Tibial nerve (tissue), 4 donors: ENCODE results near the gene GAA. TPM values are rescaled to one million over a fixed set of nuclear protein-coding genes. Genes with fewer than 3 reads are reported as not detected.
A peak's percentile ranks its signal among the peaks of the same experiment; 100 is the strongest.

Source experiments
- DNase-seq, 2 donors: peaks; one replicate each; pipeline ENCODE4 v3.0.0-alpha.2; 2019; ENCODE audit warnings: low spot score in 2 of 2
- H3K27ac ChIP-seq, 4 donors: fragments of 200-600 bp; sonication (generic) in 3 of 4; one replicate each; pipeline ENCODE4 v1.5.1; 2017 to 2019; ENCODE audit warnings: mild to moderate bottlenecking in 1 of 4
- H3K27me3 ChIP-seq, 2 donors: fragments of 200-600 bp; sonication (generic) in 1 of 2; one replicate each; pipeline versions ENCODE4 v1.5.1 to v1.6.0; 2017 to 2019
- H3K36me3 ChIP-seq, 3 donors: fragments of 200-600 bp; sonication (generic); one replicate each; pipeline ENCODE4 v1.5.1; 2018 to 2019
- H3K4me1 ChIP-seq, 4 donors: fragments of 200-600 bp; sonication (generic) in 3 of 4; one replicate each; pipeline ENCODE4 v1.5.1; 2017 to 2019
- H3K4me3 ChIP-seq, 4 donors: fragments of 200-600 bp; sonication (generic) in 3 of 4; one replicate each; pipeline ENCODE4 v1.5.1; 2017 to 2019; ENCODE audit warnings: mild to moderate bottlenecking in 1 of 4, moderate library complexity in 1 of 4
- H3K9me3 ChIP-seq, 4 donors: fragments of 200-600 bp; sonication (generic) in 3 of 4; one replicate each; pipeline ENCODE4 v1.5.1; 2017 to 2019
- EP300 ChIP-seq, 2 donors: sonication (generic); formaldehyde crosslinking; IDR thresholded peaks; one replicate each; pipeline ENCODE4 v1.6.1; 2017; ENCODE audit warnings: antibody characterized with exemption in 2 of 2, mild to moderate bottlenecking in 1 of 2
- POLR2A ChIP-seq, 2 donors: fragments of 450-650 bp; IDR thresholded peaks; one replicate each; pipeline ENCODE4 v1.6.1; 2017; ENCODE audit warnings: antibody characterized with exemption in 2 of 2, mild to moderate bottlenecking in 2 of 2, moderate library complexity in 2 of 2
- WGBS, 2 donors: methylation state at CpG; one replicate each; pipeline ENCODE4 v1.1.5; 2018; 5-methylcytosine and 5-hydroxymethylcytosine counted together
- small RNA-seq: library from RNA; depleted of rRNA; stranded (forward); fragments of <200 nt; gene quantifications from one replicate; pipeline ENCODE3, GENCODE V24; 2016
- total RNA-seq, 4 donors: library from RNA; depleted of rRNA; stranded (reverse); fragments of >200 nt; gene quantifications; one replicate each; pipeline ENCODE4 v1.1.0, GENCODE V29; 2016
- TF ChIP-seq, protein P1 (sequence below), 5 experiments: fragments of 200-600 bp in 3 of 5; fragments of 450-650 bp in 2 of 5; sonication (generic) in 3 of 5; IDR thresholded peaks; one replicate each; pipeline ENCODE4 v1.5.1; 2016 to 2019; ENCODE audit warnings: antibody characterized with exemption in 5 of 5, mild to moderate bottlenecking in 3 of 5, moderate library complexity in 2 of 5

GAA gene
- total RNA-seq, 4 donors from 2014 or later, result 52.7 to 81.9 (median 67.8) TPM

DNA sequence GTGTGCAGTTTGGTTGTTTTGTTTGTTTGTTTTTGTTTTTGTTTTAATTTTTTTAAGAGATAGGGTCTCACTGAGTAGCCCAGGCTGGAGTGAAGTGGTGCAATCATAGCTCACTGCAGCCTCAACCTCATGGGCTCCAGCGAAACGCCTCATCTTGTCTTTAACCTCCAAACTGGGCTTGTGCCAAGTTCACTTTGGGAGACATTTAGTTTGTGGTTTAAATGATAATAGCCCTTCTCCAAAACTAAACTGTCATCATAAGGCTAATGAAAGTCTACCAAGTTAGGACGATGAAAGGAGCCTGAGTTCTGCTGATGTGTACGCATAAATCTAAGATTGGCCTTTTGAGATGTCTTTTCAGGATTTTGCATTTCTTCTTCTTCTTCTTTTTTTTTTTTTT, 62.0 kb downstream of the GAA start:
- H3K4me1 ChIP-seq, result no peaks in the 10 kb centered on the region
- H3K27ac ChIP-seq, result no peak overlapping the region
- H3K27me3 ChIP-seq, result no peaks in the 10 kb centered on the region
- no peak for DNase-seq
- H3K9me3 ChIP-seq, result no peaks in the 10 kb centered on the region
- H3K4me3 ChIP-seq, result no peak overlapping the region
- no peak for TF ChIP-seq EP300 (IDR thresholded peaks at IDR 0.05)
- TF ChIP-seq, protein P1, sequence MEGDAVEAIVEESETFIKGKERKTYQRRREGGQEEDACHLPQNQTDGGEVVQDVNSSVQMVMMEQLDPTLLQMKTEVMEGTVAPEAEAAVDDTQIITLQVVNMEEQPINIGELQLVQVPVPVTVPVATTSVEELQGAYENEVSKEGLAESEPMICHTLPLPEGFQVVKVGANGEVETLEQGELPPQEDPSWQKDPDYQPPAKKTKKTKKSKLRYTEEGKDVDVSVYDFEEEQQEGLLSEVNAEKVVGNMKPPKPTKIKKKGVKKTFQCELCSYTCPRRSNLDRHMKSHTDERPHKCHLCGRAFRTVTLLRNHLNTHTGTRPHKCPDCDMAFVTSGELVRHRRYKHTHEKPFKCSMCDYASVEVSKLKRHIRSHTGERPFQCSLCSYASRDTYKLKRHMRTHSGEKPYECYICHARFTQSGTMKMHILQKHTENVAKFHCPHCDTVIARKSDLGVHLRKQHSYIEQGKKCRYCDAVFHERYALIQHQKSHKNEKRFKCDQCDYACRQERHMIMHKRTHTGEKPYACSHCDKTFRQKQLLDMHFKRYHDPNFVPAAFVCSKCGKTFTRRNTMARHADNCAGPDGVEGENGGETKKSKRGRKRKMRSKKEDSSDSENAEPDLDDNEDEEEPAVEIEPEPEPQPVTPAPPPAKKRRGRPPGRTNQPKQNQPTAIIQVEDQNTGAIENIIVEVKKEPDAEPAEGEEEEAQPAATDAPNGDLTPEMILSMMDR (IDR thresholded peaks at IDR 0.05), result no peak
- H3K36me3 ChIP-seq, result no peaks in the 10 kb centered on the region
- WGBS, 2 donors, result 77 to 85% methylated on average over 4 of the region's 4 CpGs

DNA sequence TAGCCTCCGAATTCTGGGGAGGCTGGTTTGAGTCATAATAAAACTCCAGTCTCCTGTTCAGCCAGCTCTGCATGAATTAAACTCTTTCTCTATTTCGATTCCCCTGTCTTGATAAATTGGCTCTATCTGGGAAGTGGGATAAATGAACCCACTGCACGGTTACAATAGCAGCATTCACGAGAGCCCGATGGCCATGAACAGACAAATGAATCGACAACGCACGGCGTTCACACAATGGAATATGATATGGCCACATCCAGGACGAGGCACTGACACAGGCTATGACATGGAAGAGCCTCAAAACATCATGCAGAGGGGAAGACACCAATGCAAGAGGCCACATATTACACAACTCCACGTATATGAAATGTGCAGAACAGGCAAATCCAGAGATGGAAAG, 62.8 kb downstream of the GAA start:
- H3K36me3 ChIP-seq, result no peaks in the 10 kb centered on the region
- no peak overlapping the region for H3K4me3 ChIP-seq
- no peaks in the 10 kb centered on the region for H3K4me1 ChIP-seq
- H3K27ac ChIP-seq, result no peak overlapping the region
- 50 to 70% methylated on average over 11 of the region's 11 CpGs for WGBS, 2 donors
- H3K27me3 ChIP-seq, result no peaks in the 10 kb centered on the region
- DNase-seq, result no peak
- TF ChIP-seq, protein P1 (IDR thresholded peaks at IDR 0.05), result no peak
- no peak for TF ChIP-seq EP300 (IDR thresholded peaks at IDR 0.05)
- no peak for TF ChIP-seq POLR2A (IDR thresholded peaks at IDR 0.05)
- no peaks in the 10 kb centered on the region for H3K9me3 ChIP-seq

DNA sequence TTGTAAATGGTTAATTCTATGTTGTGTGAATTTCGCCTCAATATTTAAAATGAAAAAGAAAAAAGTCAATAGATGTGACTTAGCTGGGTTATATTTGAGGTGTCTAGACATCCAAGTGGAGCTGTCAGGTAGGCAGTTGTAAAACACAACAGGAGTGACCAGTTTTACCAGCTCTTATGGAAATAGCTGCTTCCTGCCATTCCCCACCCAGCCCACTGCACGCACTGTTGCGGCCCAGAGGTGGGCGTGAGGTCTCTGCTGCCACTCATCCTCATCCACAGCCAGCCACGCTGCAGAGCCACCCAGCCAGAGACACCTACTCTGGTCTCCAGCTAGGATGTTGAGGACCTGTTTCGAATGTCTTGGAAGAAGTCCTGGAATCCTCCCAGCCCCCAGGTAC, 65.1 kb downstream of the GAA start:
- Histone ChIP-seq H3K4me3 (no peak overlapping the region), H3K36me3 (no peaks in the 10 kb centered on the region), H3K27me3 (no peaks in the 10 kb centered on the region), H3K27ac (no peak overlapping the region), H3K4me1 (peaks cover 0 to 5% (median 0%) of the 10 kb centered on the region in 4 donors), H3K9me3 (no peaks in the 10 kb centered on the region)
- WGBS, 2 donors, result 85% methylated on average over 6 of the region's 6 CpGs
- DNase-seq, result no peak
- TF ChIP-seq, protein P1 (IDR thresholded peaks at IDR 0.05), result no peak
- TF ChIP-seq EP300 (IDR thresholded peaks at IDR 0.05), result no peak
- no peak for TF ChIP-seq POLR2A (IDR thresholded peaks at IDR 0.05)

DNA sequence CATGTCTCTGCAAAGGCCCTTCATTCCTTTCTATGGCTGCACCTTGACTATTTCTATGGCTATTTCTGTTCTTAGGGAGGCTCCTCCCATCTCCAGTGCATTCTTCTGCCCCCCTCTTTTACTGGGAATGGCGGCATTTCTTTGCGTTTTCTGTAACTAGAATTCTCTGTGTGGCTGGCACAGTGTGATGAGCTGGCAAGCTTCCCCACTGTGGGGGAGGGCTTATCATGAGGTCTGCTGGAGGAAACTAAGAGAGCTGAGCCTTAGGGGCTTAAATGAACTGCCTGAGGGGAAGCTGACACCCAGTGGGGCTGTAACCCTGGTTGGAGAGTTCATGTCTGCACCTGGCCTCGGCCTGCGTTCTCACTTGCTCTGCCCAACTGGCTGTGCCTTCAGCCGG, 67.0 kb downstream of the GAA start:
- no peak for TF ChIP-seq POLR2A (IDR thresholded peaks at IDR 0.05)
- TF ChIP-seq, protein P1 (IDR thresholded peaks at IDR 0.05), result no peak
- TF ChIP-seq EP300 (IDR thresholded peaks at IDR 0.05), result no peak
- 45 to 64% methylated on average over 5 of the region's 5 CpGs for WGBS, 2 donors
- Histone ChIP-seq H3K36me3 (no peaks in the 10 kb centered on the region), H3K4me3 (no peak overlapping the region), H3K9me3 (no peaks in the 10 kb centered on the region), H3K27me3 (no peaks in the 10 kb centered on the region), H3K4me1 (peaks cover 0 to 5% (median 0%) of the 10 kb centered on the region in 4 donors), H3K27ac (peak overlapping the region in 1 of 4 donors; percentile 20)
- DNase-seq, result no peak

DNA sequence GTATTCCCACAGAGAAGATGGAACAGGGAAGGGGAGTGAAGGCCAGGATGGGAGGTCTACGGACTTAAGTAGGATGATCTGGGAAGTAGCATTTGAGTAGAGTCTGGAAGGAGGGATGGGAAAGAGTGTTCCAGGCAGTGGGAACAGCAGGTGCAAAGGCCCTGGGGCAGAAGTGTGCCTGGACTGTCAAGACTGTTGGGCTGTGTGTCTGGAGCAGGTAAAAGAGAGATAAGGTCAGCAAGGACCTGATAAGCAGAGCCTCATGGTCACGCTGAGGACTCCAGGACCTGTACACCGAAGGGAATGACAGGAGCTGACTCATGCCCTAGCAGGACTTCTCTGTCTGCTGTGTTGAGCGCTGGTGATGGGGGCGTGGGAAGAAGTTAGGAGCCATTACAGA, 67.7 kb downstream of the GAA start:
- Histone ChIP-seq H3K27ac (no peak overlapping the region), H3K9me3 (no peaks in the 10 kb centered on the region), H3K4me1 (peaks cover 0 to 5% (median 0%) of the 10 kb centered on the region in 4 donors), H3K27me3 (no peaks in the 10 kb centered on the region), H3K4me3 (no peak overlapping the region), H3K36me3 (no peaks in the 10 kb centered on the region)
- no peak for TF ChIP-seq POLR2A (IDR thresholded peaks at IDR 0.05)
- no peak for TF ChIP-seq EP300 (IDR thresholded peaks at IDR 0.05)
- TF ChIP-seq, protein P1 (IDR thresholded peaks at IDR 0.05), result no peak
- no peak for DNase-seq
- WGBS, 2 donors, result 94% methylated on average over 5 of the region's 5 CpGs

Small RNA genes lying within 50 kb of the gene (small RNA-seq; reads per million reads assigned to genes)
- gene AC087741.2 (not detected), gene MIR1268B (not detected)

Other genes with a start within 250 kb of the GAA start
- 10 to 100 TPM; 48.3 to 68.4 (median 58.1) TPM for gene TBC1D16, start 65.7 kb upstream of the GAA start, total RNA-seq
- gene CCDC40, start 64.9 kb upstream of the GAA start, total RNA-seq, result 10 to 100 TPM in 3 of 4 donors, 1 to 10 TPM in 1; 7.1 to 13.8 (median 12.0) TPM
- 10 to 100 TPM; 34.5 to 69.0 (median 59.2) TPM for gene EIF4A3, start 45.5 kb downstream of the GAA start, total RNA-seq
- 1 to 10 TPM in 3 of 4 donors, under 1 TPM in 1; 0.22 to 4.4 (median 1.3) TPM for gene CARD14, start 68.4 kb downstream of the GAA start, total RNA-seq
- gene SGSH, start 118.8 kb downstream of the GAA start, total RNA-seq, result 10 to 100 TPM; 26.1 to 50.5 (median 34.6) TPM
- gene SLC26A11, start 118.8 kb downstream of the GAA start, total RNA-seq, result 10 to 100 TPM; 14.4 to 44.7 (median 21.5) TPM
- gene RNF213, start 159.3 kb downstream of the GAA start, total RNA-seq, result 100 to 1,000 TPM; 107 to 148 (median 119) TPM